ENCODE data around the gene COL11A2.

COL11A2 gene

DNA sequence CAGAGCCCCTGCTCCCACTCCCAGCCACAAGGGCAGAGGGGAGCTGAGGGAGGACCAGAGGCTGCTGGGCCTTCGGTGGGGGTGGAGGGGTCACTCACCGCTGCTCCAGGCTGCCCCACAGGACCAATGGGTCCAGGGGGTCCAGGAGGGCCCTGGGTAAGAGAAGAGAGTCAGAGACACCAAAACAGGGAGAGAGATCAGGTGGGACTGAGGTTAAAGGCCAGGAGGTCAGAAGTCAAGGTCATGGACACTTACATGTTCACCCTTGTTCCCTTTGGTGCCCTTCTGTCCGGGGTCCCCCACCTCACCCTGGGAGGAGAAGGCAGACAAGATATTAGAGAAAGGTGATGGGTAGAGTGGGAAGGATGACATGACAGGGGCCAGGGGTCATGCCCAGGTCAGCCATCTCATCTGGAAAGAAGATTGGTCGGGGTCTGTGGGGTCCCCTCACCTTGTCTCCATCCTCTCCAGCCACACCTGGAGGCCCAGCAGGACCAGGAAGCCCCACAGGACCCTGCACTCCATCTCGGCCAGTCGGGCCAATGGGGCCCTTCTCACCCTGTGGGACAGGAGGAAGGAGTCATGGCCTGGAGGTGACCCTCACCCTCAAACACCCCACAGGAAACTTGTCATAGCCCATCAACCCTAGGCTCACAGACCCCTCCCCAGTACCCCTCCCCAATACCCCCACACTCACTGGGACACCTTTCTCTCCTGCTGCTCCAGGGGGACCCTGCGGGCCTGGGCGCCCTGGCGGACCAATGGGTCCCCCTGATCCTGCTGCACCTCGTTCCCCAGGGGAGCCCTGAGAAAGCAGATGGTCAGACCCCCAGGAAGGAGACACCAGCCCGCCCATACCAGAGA lies 21.0 kb downstream of the COL11A2 start:
- no peak for DNase-seq

DNA sequence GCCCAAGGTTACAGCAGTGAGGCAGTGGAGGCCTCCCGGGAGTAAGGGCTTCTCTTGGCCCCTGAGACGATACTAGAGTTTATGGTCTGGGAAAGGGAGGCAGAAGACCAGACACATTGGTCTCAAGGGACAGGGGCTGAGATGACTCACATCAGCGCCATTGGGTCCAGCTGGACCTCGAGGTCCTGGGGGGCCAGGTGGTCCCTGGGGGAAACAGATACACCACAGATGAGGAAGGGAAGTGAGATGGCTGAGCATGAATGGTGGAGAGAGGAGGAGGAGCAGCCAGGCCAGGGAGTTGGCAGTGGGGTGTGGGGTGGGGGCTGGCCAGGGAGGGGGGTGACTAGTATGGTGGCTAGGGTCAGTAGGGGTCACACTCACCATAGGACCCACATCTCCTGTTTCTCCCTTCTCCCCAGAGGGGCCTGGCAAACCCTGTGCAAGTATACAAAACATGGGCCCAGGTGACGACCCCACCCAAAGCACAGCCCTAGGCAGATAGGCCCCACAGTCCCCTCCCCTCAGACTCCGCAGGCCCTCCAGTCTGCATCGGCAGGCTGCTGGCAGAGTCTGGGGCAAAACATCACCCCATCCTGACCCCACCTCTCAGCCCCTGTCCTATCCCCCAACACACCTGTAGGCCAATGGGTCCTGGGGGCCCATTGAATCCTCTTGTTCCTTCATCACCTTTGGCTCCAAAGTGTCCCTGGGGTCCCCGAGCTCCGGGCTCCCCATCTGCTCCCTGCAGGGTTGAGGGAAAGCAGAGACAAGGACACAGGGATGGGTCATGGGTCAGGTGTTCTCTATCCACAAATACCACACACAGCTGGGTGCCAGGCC lies 21.9 kb downstream of the COL11A2 start:
- no peak for DNase-seq

DNA sequence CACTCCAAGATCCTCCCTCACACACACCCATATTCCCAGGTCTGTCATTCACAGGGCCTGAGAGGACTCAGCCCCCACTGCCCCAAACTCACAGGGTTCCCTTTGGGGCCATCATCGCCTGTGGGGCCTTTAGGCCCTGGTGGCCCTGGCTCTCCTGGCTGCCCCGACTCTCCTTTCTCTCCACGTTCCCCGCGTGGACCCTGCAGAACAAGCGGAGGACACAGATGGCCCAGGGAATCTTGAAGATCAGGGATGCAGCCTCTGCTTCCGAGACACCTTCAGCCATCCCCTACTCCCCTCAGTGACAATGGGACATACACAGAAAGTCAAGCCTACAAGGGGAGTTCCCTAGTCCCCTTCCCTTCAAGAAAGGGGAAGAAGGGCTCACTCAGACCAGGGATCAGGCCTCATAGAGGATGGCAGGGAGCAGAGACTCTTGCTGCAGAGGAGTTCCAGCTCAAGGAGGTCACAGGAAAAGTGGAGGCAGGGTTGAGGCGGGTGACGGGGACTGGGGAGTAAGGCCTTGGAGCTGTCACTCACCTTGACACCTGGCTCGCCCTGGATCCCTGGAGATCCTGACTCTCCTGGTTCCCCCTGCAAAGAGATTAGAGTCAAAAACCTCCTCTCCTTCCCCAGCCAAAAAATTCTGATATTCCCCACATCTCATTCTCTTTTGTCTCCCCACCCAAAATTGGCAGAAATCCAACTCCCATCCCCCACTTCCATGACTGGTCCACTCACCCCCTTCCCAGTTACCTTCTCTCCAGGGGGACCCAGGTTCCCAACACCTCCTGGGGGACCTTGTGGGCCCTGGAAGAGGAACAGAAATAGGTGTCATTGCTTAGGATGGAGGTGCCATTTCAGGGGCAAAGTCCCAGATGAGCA lies 22.7 kb downstream of the COL11A2 start:
- DNase-seq = no peak

DNA sequence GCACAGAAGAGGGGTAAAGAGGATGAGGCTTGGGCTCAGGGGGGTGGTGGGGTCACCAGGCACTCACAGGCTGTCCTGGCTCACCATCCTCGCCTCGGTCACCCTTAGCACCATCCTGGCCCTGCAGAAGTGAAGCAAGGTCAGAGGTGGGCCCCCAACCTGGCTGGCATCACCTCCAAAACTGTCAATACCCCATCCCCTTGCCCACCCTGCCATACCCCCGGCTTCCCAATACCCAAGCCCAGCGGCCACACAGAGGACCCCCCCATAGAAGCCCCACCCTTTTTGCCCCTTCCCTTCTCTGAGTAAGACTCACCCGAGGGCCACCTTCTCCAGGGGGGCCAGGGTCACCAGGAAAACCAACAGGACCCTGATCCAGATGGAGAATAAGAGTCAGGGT lies 23.6 kb downstream of the COL11A2 start:
- no peak for DNase-seq

DNA sequence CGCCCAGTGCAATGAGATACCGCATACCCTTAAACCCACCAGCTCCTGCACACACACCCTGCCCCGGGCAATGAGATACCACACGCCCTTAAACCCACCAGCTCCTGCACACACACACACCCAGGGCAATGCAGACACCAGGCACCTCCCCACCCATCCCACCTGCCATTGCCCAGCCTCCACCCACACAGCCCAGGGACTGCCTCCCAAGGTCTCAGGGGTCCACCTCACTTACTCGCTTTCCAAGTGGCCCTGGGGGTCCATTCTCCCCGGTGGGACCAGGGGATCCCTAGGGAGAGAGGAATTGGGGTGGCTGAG lies 24.0 kb downstream of the COL11A2 start:
- no peak for DNase-seq

DNA sequence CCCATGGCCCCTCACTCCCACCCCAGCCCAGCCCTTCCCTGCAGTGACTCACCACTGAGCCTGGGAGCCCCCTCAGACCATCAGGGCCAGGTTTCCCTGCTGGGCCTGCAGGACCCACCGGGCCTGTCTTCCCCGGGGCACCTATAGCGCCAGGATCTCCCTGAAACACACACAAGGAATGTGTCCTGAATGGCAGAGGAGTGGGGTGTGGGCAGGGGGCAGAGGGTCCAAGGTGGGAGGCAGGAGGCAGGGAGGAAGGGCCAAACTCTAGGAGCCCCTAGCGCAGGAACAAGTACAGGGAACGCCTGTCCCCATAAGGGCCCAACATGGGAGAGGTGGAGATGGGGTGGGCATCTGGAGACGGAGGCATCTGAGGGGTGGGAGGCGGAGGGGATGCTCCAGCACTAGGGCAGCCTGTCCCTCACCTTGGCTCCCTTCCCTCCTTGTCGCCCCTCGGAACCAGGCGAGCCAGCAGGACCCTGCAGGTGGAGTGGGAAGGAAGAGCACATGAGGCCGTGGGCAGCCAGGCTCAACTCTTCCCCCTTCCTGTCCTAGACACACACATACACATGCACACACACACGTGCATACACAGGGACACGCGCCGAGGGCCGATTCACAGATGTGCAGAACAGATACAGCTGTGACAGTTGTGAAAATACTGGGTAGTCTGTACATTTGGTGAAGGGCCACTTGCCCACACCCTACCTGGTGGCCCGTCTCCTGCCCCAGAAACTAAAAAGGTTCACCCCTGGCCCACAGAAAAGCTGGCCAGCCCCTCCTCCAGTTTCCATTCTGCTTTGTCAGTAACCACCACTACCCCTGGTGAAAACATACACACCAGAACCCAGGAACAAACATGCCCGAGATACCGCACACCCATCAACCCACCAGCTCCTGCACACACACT lies 24.6 kb downstream of the COL11A2 start:
- no peak for DNase-seq

DNA sequence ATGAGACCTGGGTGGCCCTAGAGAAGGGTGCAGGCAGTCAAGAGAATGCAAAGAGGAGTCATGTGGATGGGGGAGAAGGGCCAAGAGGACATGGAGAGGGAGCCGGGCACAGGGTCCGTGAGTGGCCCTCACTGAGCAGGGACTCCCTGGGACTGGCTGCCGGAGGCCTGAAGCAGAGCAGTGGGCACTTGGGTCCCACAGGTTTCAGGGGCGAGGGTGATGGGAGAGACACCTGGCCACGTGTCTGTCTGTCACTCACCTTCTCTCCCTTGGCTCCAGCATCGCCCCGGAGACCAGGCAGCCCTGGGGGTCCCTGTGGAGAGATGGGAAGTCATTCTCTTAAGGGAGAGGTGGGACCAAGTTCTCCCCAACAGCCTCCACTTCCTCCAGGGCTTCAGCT lies 25.5 kb downstream of the COL11A2 start:
- no peak for DNase-seq

DNA sequence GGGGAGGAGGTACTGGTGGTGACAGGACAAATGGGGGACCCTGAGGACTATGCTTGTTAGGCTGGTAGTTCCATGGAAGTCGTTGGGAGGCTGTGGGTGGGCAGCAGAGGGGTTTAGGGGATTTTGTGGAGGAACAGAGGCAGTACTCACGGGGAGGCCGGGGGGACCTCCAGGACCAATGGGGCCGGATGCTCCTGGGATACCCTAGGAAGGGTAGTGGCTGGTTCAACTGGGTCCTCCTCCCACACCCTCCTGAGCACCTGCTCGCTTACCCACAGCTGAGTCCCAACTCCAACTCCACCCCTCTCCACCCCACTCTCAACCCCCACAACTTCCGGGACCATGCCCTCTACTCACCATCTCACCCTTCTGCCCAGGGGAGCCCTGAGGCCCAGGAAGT lies 25.9 kb downstream of the COL11A2 start:
- no peak for DNase-seq

DNA sequence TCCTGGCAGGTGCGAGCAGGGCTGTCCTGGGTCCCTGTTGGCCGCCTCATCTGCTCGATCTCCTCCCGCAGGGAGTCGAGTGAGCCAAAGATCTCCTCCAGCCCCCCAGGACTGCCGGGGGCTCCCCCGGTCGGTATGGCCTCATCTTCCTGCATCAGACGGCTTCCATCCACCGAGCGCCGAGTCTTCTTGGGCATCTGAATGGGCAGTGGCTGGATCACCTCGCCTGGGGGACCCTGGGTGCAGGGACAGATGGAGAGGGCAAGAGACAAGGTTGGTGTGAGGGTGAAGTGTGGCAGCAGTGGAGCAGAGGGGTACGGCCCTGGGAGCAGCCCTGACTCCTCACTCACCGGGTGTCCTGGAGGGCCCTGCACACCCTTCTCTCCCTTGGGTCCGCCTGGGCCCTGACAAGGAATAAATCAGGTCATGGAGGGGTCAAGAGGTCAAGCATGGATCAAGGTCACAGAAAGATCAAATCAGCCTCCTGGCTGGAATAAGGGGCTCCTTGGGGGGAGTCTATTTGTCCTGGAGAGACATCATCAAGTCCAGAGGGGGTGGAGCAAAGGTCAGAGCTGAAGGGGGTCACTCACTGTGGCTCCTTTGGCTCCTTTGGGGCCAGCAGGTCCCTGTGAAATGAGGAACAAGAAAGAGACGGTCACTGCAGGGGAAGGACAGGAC lies 26.5 kb downstream of the COL11A2 start:
- no peak for DNase-seq

DNA sequence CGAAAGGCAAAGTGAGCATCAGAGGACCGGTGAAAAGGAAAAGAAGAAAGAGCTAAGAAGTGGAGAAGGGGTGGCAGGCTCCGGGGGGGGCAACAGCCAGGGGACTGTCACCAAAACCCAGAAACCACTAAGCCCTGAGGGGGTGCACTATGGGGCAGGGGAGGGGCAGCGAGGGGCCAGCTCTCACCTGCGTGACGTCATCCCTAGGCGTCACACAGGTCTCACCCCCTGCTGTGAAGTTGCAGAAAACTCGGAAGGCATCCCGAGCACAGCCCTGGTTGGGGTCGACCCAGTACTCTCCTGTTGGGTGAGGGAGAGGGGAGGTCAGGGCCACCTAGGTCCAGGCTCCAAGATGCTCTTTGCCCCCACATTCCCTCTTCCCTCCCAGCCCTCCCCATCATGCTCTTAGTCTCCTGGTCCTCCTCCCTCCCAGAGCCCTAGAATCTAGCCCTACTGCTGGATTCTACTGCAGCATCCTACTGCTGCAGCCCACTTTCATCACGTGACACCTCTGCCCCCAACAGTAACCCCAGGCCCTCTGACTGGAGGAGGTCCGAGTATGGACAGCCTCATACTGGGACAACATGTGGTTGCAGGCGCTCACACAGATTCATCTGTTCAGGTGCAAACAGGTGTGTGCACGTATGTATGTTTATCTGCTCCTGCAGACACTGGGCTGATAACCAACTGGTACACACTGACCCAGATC lies 27.4 kb downstream of the COL11A2 start:
- no peak for DNase-seq

DNA sequence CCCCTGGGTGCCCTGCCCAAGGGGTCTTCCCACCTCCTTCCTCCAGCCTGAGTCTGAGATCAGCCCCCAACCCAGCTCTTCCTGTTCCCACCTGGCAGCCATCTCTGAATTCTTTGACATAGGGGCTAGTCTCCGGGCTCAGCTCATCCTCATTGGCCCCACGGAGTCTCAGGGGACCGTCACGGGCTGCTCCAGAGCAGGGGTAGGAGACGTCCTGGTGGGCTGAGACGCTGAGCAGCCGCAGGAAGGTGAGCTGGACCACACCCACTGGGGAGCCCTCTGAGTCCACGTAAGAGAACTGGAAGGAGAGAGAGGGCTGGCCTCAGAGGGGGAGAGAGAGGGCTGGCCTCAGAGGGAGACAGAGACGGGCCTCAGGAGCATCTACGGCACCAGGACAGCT lies 28.1 kb downstream of the COL11A2 start:
- no peak for DNase-seq

DNA sequence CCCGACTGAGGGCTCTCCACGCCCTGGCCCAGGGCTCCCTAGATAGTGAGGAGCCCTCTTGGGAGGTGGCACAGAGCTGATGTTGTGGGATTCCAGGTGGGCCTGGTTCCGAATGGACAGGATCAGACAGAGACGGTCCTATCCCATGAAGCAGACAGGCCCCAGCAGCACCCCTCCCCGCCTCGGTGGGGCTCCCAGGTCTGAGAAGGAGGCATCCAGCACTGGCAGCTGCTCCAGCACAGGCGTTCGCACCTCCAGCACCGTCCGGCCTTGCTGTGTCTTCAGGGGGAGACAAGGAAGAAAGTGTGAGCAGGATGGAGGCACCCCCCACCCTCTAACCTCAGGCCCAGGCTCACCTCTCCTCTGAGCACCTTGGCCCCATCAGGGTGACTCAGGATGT lies 28.7 kb downstream of the COL11A2 start:
- no peak for DNase-seq

DNA sequence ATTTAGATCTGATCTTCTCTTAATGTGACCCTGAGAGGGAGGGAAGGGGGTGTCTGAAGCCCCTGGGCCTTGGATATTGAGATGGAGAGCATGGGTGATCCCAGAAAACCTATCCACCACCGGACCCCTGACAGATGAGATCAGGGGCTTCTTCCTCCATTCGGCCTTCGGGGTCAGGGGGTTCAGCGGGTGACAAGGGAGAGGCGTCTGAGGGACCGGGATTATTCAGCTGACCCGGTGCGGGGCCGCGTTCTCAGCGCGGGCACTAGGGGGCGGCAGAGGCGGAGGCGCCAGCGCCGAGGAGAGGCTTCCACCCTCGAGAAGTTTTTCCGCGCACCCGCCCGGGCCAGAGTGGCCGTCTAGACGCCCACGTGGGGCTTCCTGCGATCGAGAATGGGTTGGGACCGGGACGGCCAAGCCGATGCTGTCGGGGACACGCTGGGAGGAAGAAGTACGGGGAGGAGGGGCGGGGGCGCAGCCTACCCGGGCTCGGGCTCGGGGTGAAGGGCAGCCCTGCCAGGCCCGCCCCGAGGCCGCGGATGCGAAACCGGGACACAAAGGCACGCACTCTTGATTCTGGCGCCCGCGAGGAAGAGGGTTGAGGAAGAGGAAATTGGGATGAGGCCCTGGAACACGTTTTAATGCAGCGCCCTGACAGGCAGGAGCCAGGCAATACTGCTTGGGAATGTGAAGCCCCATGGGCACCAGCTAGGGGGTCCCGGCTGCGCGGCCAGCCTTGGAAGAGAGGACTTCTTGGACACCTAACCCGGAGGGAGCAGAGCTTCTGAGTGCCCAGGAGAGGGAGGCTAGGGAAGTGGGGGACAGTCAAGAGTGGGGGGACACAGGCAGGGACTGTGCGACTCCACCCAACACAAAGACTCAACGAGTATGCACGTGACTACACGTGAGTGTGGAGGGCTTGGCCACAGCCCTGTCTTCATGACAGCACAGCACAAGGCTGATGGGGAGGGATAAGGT lies 30.6 kb downstream of the COL11A2 start:
- peak; percentile 68 to 77 (median 74) for DNase-seq

DNA sequence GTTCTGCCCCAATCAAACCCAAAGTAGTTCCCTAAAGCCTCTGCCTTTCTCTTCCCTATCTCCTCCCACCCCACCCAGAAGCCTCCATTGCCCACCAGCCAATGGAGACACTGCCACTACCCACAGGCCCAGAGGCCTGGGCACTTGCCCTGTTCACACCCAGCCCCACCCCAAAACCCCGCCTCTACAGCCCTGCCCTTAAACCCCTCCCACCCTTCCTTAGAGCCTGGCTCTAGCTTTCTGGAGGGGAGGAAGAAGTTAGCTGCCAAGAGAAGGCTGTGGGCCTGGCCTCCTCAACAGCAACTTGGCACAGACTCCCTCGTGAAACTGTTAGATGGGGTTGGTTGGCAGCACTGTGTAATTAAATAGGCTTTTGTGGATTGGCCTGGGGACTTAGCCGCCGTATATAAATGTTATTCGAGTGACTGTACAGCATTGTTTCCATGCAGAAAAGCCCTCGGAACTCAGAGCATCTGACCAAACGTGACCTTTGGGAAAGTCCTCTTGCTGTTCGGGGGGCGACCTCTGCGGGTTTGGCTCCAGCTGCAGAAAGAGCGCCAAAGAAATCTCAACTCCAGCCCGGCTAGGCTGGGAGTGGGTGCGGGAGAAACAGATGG lies 31.4 kb downstream of the COL11A2 start:
- no peak for DNase-seq

DNA sequence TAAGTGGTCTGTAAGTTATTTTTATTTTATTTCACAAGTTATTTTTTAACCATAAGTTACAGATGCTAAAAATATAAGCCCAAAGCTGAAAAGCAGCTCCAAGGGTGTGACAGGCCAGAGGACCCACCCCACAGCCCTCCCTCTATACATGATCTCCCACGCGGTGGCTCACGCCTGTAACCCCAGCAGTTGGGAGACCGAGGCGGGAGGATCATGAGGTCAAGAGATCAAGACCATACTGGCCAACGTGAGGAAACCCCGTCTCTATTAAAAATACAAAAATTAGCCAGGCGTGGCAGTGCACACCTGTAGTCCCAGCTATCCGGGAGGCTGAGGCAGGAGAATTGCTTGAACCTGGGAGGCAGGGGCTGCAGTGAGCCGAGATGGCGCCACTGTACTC lies 32.2 kb downstream of the COL11A2 start:
- no peak for DNase-seq

DNA sequence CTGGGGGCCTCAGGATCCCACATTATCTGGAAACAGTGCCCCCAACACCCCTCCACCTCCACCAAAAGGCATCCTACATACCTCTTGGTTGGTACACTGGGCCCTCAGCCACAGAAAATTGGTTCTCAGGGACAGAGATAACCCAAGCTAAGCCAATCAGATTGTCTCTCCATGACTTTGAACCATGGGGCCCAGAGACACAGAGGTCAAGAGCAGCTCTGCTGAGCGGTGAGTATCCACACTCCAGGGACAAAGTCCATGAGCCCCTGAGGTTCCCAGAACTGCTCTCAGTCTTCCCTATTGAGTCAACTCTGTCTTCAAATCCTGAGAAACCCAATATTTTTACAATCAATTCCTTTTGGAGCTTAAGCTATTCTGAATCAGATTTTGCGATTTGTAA lies 35.3 kb downstream of the COL11A2 start:
- no peak for DNase-seq

DNA sequence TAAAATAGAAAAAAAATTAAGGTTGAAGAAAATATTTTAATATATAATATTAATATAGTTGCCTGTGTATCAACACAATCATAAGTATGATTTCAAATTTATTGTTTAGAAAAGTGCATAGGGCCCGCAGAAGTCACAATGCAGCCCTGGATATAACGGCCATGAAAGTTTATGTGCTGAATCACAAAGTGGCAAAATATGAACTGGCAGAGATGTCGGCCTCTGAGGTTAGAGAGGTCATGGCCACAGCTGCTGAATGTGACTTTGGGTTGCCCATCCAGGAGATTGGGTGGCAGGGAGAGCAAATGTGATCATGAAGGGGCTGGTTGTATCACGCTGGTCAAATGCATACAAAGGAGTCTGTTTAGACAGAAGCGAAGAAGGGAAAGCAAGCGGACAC lies 35.7 kb downstream of the COL11A2 start:
- DNase-seq = no peak

DNA sequence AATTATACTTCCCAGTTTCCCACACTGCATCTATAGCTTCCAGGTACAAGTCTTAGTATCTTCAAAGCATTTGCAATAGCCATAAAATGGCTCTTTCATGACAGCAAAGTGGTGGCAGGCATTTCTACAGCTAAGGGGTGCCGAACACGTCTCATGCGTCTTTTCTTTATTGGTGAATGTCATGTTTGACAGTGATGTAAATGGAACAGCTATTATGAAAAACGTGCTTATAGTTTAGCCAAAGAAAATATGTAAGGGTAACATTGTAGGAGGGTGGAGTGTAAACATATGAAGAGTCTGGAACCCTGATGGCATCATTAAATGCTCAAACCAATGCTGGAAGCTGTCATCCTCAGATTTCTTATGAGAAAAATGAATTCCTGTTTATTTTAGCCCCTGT lies 37.9 kb downstream of the COL11A2 start:
- no peak for DNase-seq

DNA sequence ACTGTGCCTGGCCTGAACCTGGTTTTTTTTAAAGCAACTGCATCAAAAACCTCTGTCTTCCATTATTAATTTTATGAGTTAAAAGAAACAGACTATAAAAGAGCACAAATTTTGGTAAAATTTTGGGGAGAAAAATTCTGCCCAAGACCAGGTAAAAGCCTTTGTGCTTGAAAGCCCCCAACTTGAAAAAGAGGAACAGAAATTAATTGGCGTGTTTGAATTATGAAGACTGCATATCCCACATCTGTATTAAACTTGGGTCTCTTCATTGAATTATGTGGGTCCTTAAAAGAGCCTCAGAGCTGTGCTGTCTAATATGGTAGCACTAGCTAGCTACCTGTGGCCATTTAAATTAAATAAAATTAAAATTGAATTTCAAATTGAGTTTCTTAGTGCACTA lies 41.2 kb downstream of the COL11A2 start:
- DNase-seq = no peak
